H1 (cell line): ENCODE measurements around the gene BASP1. TPM values are rescaled to one million over a fixed set of nuclear protein-coding genes. Genes with fewer than 3 reads are reported as not detected.
"Not testable (repeated sequence)": the region's sequence is repeated elsewhere in the genome, so short reads cannot be mapped to it uniquely, and the experiment has no call there.

Experiments used
- CTCF ChIA-PET: fragments of 300-600 bp; sonication (Branson Sonifier 250); formaldehyde crosslinking; loops from one replicate; lab custom pipeline; 2021; ENCODE audit not compliant: partially characterized antibody; lab: Charles Lee
- POLR2A ChIA-PET: fragments of 300-600 bp; sonication (Branson Sonifier 250); formaldehyde crosslinking; loops from one replicate; lab custom pipeline; 2021; ENCODE audit warnings: inconsistent platforms; ENCODE audit not compliant: partially characterized antibody; lab: Charles Lee
- DNase-seq, 2 experiments: peaks; one replicate each; pipeline versions ENCODE4 v3.0.0 to v3.0.0-alpha.2; 2010 to 2022; ENCODE audit warnings: low spot score in 2 of 2, low read depth in 1 of 2, mixed read lengths in 1 of 2
- FAIRE-seq: peaks from 2 replicates; lab custom pipeline; 2011; peaks lifted over from hg19 to GRCh38; lab: Jason Lieb, UNC
- H2AFZ ChIP-seq: 2 replicates; pipeline ENCODE4 v1.8.1; 2012; ENCODE audit warnings: low read length, inconsistent platforms
- H2AK5ac ChIP-seq: 2 replicates; pipeline ENCODE4 v1.6.1; 2013; ENCODE audit warnings: low read depth, low read length
- H2BK120ac ChIP-seq: replicated peaks from 2 replicates; pipeline ENCODE3; 2013; ENCODE audit warnings: low read depth, low read length, inconsistent platforms
- H2BK12ac ChIP-seq: 2 replicates; pipeline ENCODE4 v1.6.1; 2013; ENCODE audit warnings: low read depth, low read length
- H2BK15ac ChIP-seq: 2 replicates; pipeline ENCODE4 v1.6.1; 2013; ENCODE audit warnings: low read length
- H2BK20ac ChIP-seq: 2 replicates; pipeline ENCODE4 v1.6.1; 2013; ENCODE audit warnings: low read length
- H2BK5ac ChIP-seq: 2 replicates; pipeline ENCODE4 v1.6.1; 2013; ENCODE audit warnings: low read depth, low read length
- H3K14ac ChIP-seq: 2 replicates; pipeline ENCODE4 v1.6.1; 2013; ENCODE audit warnings: inconsistent platforms; ENCODE audit not compliant: insufficient read length
- H3K18ac ChIP-seq: 2 replicates; pipeline ENCODE4 v1.6.1; 2013; ENCODE audit warnings: low read length; ENCODE audit errors: extremely low read depth
- H3K23ac ChIP-seq: 2 replicates; pipeline ENCODE4 v1.6.1; 2013; ENCODE audit warnings: inconsistent platforms; ENCODE audit not compliant: insufficient read length
- H3K23me2 ChIP-seq: 2 replicates; pipeline ENCODE4 v1.6.1; 2013; ENCODE audit warnings: low read depth, low read length
- H3K27ac ChIP-seq: 2 replicates; pipeline ENCODE4 v1.6.1; 2011; ENCODE audit warnings: low read depth, low read length, inconsistent platforms
- H3K27me3 ChIP-seq, 4 experiments: replicated peaks in 1 of 4; 1 replicate in 1 of 4; 2 replicates in 3 of 4; pipeline versions ENCODE4 v1.6.1 to v1.8.1; 2011 to 2013; ENCODE audit warnings: low read length in 3 of 4, mild to moderate bottlenecking in 3 of 4, inconsistent platforms in 2 of 4, mixed read lengths in 2 of 4, moderate library complexity in 1 of 4; ENCODE audit not compliant: control insufficient read depth in 3 of 4, insufficient read depth in 3 of 4; ENCODE audit errors: extremely low read depth in 1 of 4
- H3K36me3 ChIP-seq, 4 experiments: 2 replicates each; pipeline versions ENCODE4 v1.6.1 to v1.8.1; 2011 to 2013; ENCODE audit warnings: mild to moderate bottlenecking in 4 of 4, low read length in 3 of 4, moderate library complexity in 2 of 4, control low read depth in 1 of 4, inconsistent platforms in 1 of 4; ENCODE audit not compliant: insufficient read depth in 4 of 4, control insufficient read depth in 2 of 4
- H3K4ac ChIP-seq: replicated peaks from 2 replicates; pipeline ENCODE3; 2013; ENCODE audit warnings: low read length, low read depth, mixed read lengths, inconsistent platforms; ENCODE audit not compliant: insufficient read length
- H3K4me1 ChIP-seq, 4 experiments: replicated peaks in 1 of 4; 1 replicate in 1 of 4; 2 replicates in 3 of 4; pipeline versions ENCODE4 v1.6.1 to v1.8.1; 2011 to 2013; ENCODE audit warnings: low read length in 3 of 4, inconsistent platforms in 2 of 4, mixed read lengths in 1 of 4; ENCODE audit not compliant: insufficient read depth in 4 of 4, control insufficient read depth in 3 of 4
- H3K4me2 ChIP-seq, 2 experiments: 2 replicates each; pipeline versions ENCODE4 v1.6.1 to v1.8.1; 2011 to 2013; ENCODE audit warnings: low read depth in 2 of 2, low read length in 2 of 2, control low read depth in 1 of 2, inconsistent platforms in 1 of 2, mild to moderate bottlenecking in 1 of 2; ENCODE audit not compliant: insufficient read depth in 1 of 2
- H3K4me3 ChIP-seq, 4 experiments: fragments of 200-600, 300-600 bp in 1 of 4; sonication (generic), shearing (Covaris generic), sonication (Bioruptor Twin) in 1 of 4; 2 replicates each; pipeline versions ENCODE4 v1.5.1 to v1.8.1; 2011 to 2016; ENCODE audit warnings: low read length in 4 of 4, low read depth in 3 of 4, control low read depth in 2 of 4, inconsistent platforms in 2 of 4, mild to moderate bottlenecking in 2 of 4, mixed read lengths in 1 of 4, moderate library complexity in 1 of 4; ENCODE audit not compliant: insufficient read depth in 2 of 4; ENCODE audit errors: extremely low read depth in 1 of 4
- H3K56ac ChIP-seq: replicated peaks from 2 replicates; pipeline ENCODE3; 2013; ENCODE audit warnings: low read depth, mild to moderate bottlenecking, mixed read lengths, low read length, inconsistent platforms; ENCODE audit not compliant: insufficient read length
- H3K79me1 ChIP-seq: 2 replicates; pipeline ENCODE4 v1.6.1; 2013; ENCODE audit warnings: low read depth, low read length, control low read depth
- H3K79me2 ChIP-seq, 2 experiments: 2 replicates each; pipeline versions ENCODE4 v1.6.1 to v1.8.1; 2012 to 2013; ENCODE audit warnings: low read length in 2 of 2, mild to moderate bottlenecking in 2 of 2, inconsistent platforms in 1 of 2; ENCODE audit not compliant: insufficient read depth in 2 of 2, control insufficient read depth in 1 of 2
- H3K9ac ChIP-seq, 4 experiments: replicated peaks in 1 of 4; 1 replicate in 1 of 4; 2 replicates in 3 of 4; pipeline versions ENCODE4 v1.6.1 to v1.8.1; 2011 to 2013; ENCODE audit warnings: low read depth in 3 of 4, low read length in 3 of 4, control low read depth in 2 of 4, mild to moderate bottlenecking in 2 of 4, moderate library complexity in 2 of 4, inconsistent platforms in 1 of 4; ENCODE audit errors: extremely low read depth in 1 of 4
- H3K9me3 ChIP-seq, 2 experiments: 2 replicates each; pipeline versions ENCODE4 v1.6.1 to v1.8.1; 2012 to 2013; ENCODE audit warnings: mild to moderate bottlenecking in 2 of 2, moderate library complexity in 2 of 2, control low read depth in 1 of 2, inconsistent platforms in 1 of 2, low read depth in 1 of 2, low read length in 1 of 2, mixed read lengths in 1 of 2; ENCODE audit not compliant: insufficient read depth in 2 of 2
- H4K20me1 ChIP-seq, 2 experiments: replicated peaks in 1 of 2; 2 replicates each; pipeline versions ENCODE3 to v1.8.1; 2011 to 2013; ENCODE audit warnings: inconsistent platforms in 2 of 2, low read length in 2 of 2, mild to moderate bottlenecking in 1 of 2; ENCODE audit not compliant: insufficient read depth in 2 of 2, control insufficient read depth in 1 of 2
- H4K5ac ChIP-seq: 2 replicates; pipeline ENCODE4 v1.6.1; 2013; ENCODE audit warnings: low read length, low read depth, mixed read lengths, inconsistent platforms; ENCODE audit not compliant: insufficient read length
- H4K8ac ChIP-seq: 2 replicates; pipeline ENCODE4 v1.8.0; 2013; ENCODE audit warnings: mild to moderate bottlenecking, moderate library complexity, low read length, inconsistent platforms; ENCODE audit not compliant: insufficient read depth; ENCODE audit errors: extremely low read depth
- H4K91ac ChIP-seq: replicated peaks from 2 replicates; pipeline ENCODE3; 2013; ENCODE audit warnings: low read length, mixed read lengths, inconsistent platforms; ENCODE audit not compliant: insufficient read length
- WGBS, 2 experiments: shearing (Covaris generic) in 1 of 2; methylation state at CpG; one replicate each; pipeline versions ENCODE4 v1.1.6 to v1.1.7; 2013 to 2015; ENCODE audit warnings: low lambda C conversion rate in 2 of 2, mixed read lengths in 2 of 2, inconsistent platforms in 1 of 2, low coverage in 1 of 2, missing lambda C conversion rate in 1 of 2; ENCODE audit not compliant: insufficient replicate concordance in 2 of 2, insufficient coverage in 1 of 2, insufficient read length in 1 of 2; ENCODE audit errors: extremely low coverage in 1 of 2, missing lambda C conversion rate in 1 of 2; 5-methylcytosine and 5-hydroxymethylcytosine counted together
- polyA plus RNA-seq, 7 experiments: library from polyadenylated mRNA; depleted of rRNA in 3 of 7; stranded (reverse) in 5 of 7; unstranded in 2 of 7; fragments of >200 nt in 5 of 7; fragments of 200-250 nt in 2 of 7; gene quantifications; 1 replicate in 5 of 7; 2 replicates in 1 of 7; 4 replicates in 1 of 7; pipeline versions ENCODE4 v1.2.1 to v1.2.3, GENCODE V29; 2011 to 2013; ENCODE audit warnings: missing spikeins in 2 of 7, mixed read lengths in 2 of 7
- total RNA-seq: library from RNA; stranded (reverse); fragmentation: NEBNext Ultra II Directional; extraction: Animal tissue kit (Norgen Biotek cat#: 25700); gene quantifications from 2 replicates; pipeline ENCODE4 v1.2.1, GENCODE V29; 2021

The BASP1 gene
- total and polyA plus RNA-seq, 2 of the 8 experiments (the other 6 are each of a cell fraction or from before 2014, with no cell fraction given), result 95.2 to 104 TPM

DNA sequence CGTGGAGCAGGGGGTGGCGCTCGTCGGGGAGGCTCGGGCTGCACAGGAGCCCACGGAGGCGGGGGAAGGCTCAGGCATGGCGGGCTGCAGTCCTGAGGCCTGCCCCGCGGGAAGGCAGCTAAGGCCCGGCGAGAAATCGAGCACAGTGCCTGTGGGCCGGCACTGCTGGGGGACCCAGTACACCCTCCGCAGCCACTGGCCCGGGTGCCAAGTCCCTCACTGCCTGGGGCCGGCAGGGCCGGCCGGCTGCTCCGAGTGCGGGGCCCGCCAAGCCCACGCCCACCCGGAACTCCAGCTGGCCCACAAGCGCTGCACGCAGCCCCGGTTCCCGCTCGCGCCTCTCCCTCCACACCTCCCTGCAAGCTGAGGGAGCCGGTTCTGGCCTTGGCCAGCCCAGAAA, 94.4 kb downstream of the BASP1 start:
- H3K4me3 ChIP-seq, POLR2A ChIA-PET, H3K79me1 ChIP-seq, DNase-seq, H3K9ac ChIP-seq, H2BK5ac ChIP-seq, H2BK12ac ChIP-seq, H3K23me2 ChIP-seq, H3K56ac ChIP-seq, H4K91ac ChIP-seq, H3K23ac ChIP-seq, H3K79me2 ChIP-seq, H3K9me3 ChIP-seq, H2AFZ ChIP-seq, H4K5ac ChIP-seq, H3K27ac ChIP-seq, H4K20me1 ChIP-seq, H3K4me2 ChIP-seq, H3K14ac ChIP-seq, H4K8ac ChIP-seq, H3K18ac ChIP-seq, H3K4ac ChIP-seq, CTCF ChIA-PET, H2AK5ac ChIP-seq, H3K27me3 ChIP-seq, H2BK120ac ChIP-seq, H3K36me3 ChIP-seq, H2BK15ac ChIP-seq, H3K4me1 ChIP-seq, H2BK20ac ChIP-seq, FAIRE-seq: not testable (repeated sequence)
- 100% methylated on average over 6 of the region's 31 CpGs; no CpG with 5 or more reads in 1 of the 2 experiments for WGBS, 2 experiments
